Lung (tissue), 12 donors: ENCODE measurements around the gene GALNT12. TPM values are rescaled to one million over a fixed set of nuclear protein-coding genes. Genes with fewer than 3 reads are reported as not detected.

Source experiments
- ATAC-seq: fragments of 200-7000 bp; cut with Tn5 transposase; one replicate; pipeline ENCODE4 v1.9.1; 2020; ENCODE audit warnings: moderate number of reproducible peaks; ENCODE audit not compliant: insufficient read depth, low FRiP score
- DNase-seq, 3 donors: peaks; one replicate each; pipeline ENCODE4 v3.0.0-alpha.2; 2013 to 2017
- H3K27ac ChIP-seq, 2 donors: one replicate each; pipeline ENCODE4 v1.5.1; 2013; ENCODE audit warnings: mild to moderate bottlenecking in 2 of 2, moderate library complexity in 2 of 2, control low read depth in 1 of 2, inconsistent platforms in 1 of 2, low read depth in 1 of 2, low read length in 1 of 2
- H3K27me3 ChIP-seq, 3 donors: one replicate each; pipeline ENCODE4 v1.5.1; 2013; ENCODE audit warnings: low read length in 2 of 3; ENCODE audit not compliant: control insufficient read depth in 3 of 3, insufficient read depth in 3 of 3
- H3K36me3 ChIP-seq, 4 donors: one replicate each; pipeline ENCODE4 v1.5.1; 2013; ENCODE audit warnings: low read length in 4 of 4, mild to moderate bottlenecking in 1 of 4, moderate library complexity in 1 of 4; ENCODE audit not compliant: control insufficient read depth in 4 of 4, insufficient read depth in 4 of 4
- H3K4me1 ChIP-seq, 5 donors: one replicate each; pipeline ENCODE4 v1.5.1; 2013; ENCODE audit warnings: low read length in 5 of 5, mild to moderate bottlenecking in 2 of 5, moderate library complexity in 1 of 5; ENCODE audit not compliant: control insufficient read depth in 5 of 5, insufficient read depth in 5 of 5
- H3K4me3 ChIP-seq: one replicate; pipeline ENCODE4 v1.5.1; 2013; ENCODE audit warnings: mild to moderate bottlenecking, control low read depth, moderate library complexity
- H3K9ac ChIP-seq, 2 donors: one replicate each; pipeline ENCODE4 v1.5.1; 2013; ENCODE audit warnings: low read length in 2 of 2, control low read depth in 1 of 2; ENCODE audit not compliant: insufficient read depth in 1 of 2
- H3K9me3 ChIP-seq, 4 donors: one replicate each; pipeline ENCODE4 v1.5.1; 2013; ENCODE audit warnings: low read length in 3 of 4, mild to moderate bottlenecking in 1 of 4, moderate library complexity in 1 of 4; ENCODE audit not compliant: control insufficient read depth in 4 of 4, insufficient read depth in 3 of 4
- CTCF ChIP-seq: IDR thresholded peaks from 2 replicates; pipeline ENCODE4 v1.5.1; 2012; ENCODE audit warnings: mild to moderate bottlenecking; ENCODE audit errors: control extremely low read depth, extremely low read depth
- WGBS, 2 donors: extraction: QIAGEN DNeasy Blood & Tissue Kit; methylation state at CpG; one replicate each; pipeline ENCODE4 v1.1.7; 2013; 5-methylcytosine and 5-hydroxymethylcytosine counted together
- polyA plus RNA-seq, 2 donors: library from polyadenylated mRNA; stranded (reverse); fragments of 200-250 nt; gene quantifications; one replicate each; pipeline ENCODE4 v1.2.1, GENCODE V29; 2013
- total RNA-seq, 2 donors: library from RNA; depleted of rRNA in 1 of 2; stranded (reverse); fragments of >200 nt in 1 of 2; gene quantifications; one replicate each; pipeline ENCODE4 v1.2.1, GENCODE V29; 2014 to 2021
- donor health status: control.
- donor health status: control.
- donor health status: Bipolar disorder and iron deficiency.
- donor health status: healthy.
- donor health status: DM: yes; HTN: yes; CAD: no.

Gene GALNT12
- total and polyA plus RNA-seq, 4 donors, result 7.9 to 35.0 (median 20.1) TPM

GRCh38 chr9:98818764-98819163 is 11.3 kb downstream of the GALNT12 start:
- no peaks in the 10 kb centered on the region for H3K27me3 ChIP-seq
- DNase-seq, result no peak
- no peaks in the 10 kb centered on the region for H3K4me1 ChIP-seq
- no peak overlapping the region for H3K4me3 ChIP-seq
- H3K27ac ChIP-seq, result no peak overlapping the region
- H3K36me3 ChIP-seq, result no peaks in the 10 kb centered on the region
- WGBS, 2 donors, result 86 to 90% methylated on average over 2 of the region's 2 CpGs
- H3K9ac ChIP-seq, result no peak overlapping the region
- ATAC-seq, result no peak
- H3K9me3 ChIP-seq, result peaks cover 0 to 5% (median 1%) of the 10 kb centered on the region in 4 donors
- no peak for TF ChIP-seq CTCF

- no peak overlapping the region for H3K4me3 ChIP-seq
- H3K27me3 ChIP-seq, result no peaks in the 10 kb centered on the region
- DNase-seq (no peak), ATAC-seq (no peak)
- WGBS, 2 donors, result 96 to 97% methylated on average over 3 of the region's 3 CpGs
- no peak overlapping the region for H3K27ac ChIP-seq
- no peaks in the 10 kb centered on the region for H3K4me1 ChIP-seq
- peaks cover 0 to 5% (median 2%) of the 10 kb centered on the region in 4 donors for H3K9me3 ChIP-seq
- TF ChIP-seq CTCF, result no peak
- H3K36me3 ChIP-seq, result no peaks in the 10 kb centered on the region
- H3K9ac ChIP-seq, result no peak overlapping the region
These were observed 11.8 kb downstream of the GALNT12 start for GRCh38 chr9:98819231-98819630.

- ATAC-seq, result no peak
- H3K9ac ChIP-seq, result no peak overlapping the region
- H3K36me3 ChIP-seq, result peaks cover 0 to 3% (median 0%) of the 10 kb centered on the region in 4 donors
- no peak overlapping the region for H3K27ac ChIP-seq
- no peak for DNase-seq
- no peak overlapping the region for H3K4me3 ChIP-seq
- TF ChIP-seq CTCF, result no peak
- peaks cover 0 to 10% (median 2%) of the 10 kb centered on the region in 4 donors for H3K9me3 ChIP-seq
- H3K27me3 ChIP-seq, result no peaks in the 10 kb centered on the region
- WGBS, 2 donors, result 94 to 100% methylated on average over 2 of the region's 2 CpGs
- no peaks in the 10 kb centered on the region for H3K4me1 ChIP-seq
These were observed 14.4 kb downstream of the GALNT12 start for GRCh38 chr9:98821831-98822230.

- Histone ChIP-seq H3K27me3 (no peaks in the 10 kb centered on the region), H3K4me1 (no peaks in the 10 kb centered on the region), H3K36me3 (peaks cover 0 to 3% (median 0%) of the 10 kb centered on the region in 4 donors), H3K9me3 (peaks cover 0 to 11% (median 2%) of the 10 kb centered on the region in 4 donors), H3K9ac (no peak overlapping the region), H3K27ac (no peak overlapping the region), H3K4me3 (no peak overlapping the region)
- no peak for DNase-seq
- ATAC-seq, result no peak
- WGBS, 2 donors, result 80 to 88% methylated on average over 6 of the region's 6 CpGs
- no peak for TF ChIP-seq CTCF
These were observed 15.2 kb downstream of the GALNT12 start for GRCh38 chr9:98822661-98823060.
